ENCODE measurements around the gene CLSTN1. TPM values are rescaled to one million over a fixed set of nuclear protein-coding genes. Genes with fewer than 3 reads are reported as not detected.

Gene CLSTN1
- polyA plus RNA-seq, 4 donors: 29.2 to 78.8 (median 41.8) TPM

DNA sequence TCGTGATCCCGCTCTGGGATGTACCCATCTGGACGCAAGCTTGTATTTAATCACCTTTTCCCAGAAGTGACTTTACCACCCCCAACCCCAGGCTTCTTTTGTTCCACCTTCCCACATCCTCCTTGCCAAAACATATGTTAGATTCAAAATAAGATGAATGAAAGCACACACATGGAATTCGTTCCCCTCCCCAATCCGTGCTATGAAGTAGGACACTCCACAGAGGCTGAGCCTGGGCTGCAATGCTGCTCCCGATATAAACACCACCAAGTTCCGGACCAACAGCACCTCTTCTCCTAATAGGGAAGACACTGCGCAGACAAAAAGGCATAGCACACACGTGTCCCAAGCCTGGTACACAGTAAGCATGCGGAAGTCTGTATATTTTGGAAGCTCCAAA, 86.1 kb downstream of the CLSTN1 start:
- Histone ChIP-seq H3K9me3 (ENCODE audit: control insufficient read depth in 2 of 2, insufficient read depth in 1 of 2, low read depth in 1 of 2, low read length in 1 of 2) (no peaks in the 10 kb centered on the region), H3K4me1 (ENCODE audit: control insufficient read depth in 3 of 3, insufficient read depth in 2 of 3, low read depth in 1 of 3, low read length in 2 of 3) (no peaks in the 10 kb centered on the region), H3K27ac (ENCODE audit: low read depth in 1 of 3, low read length in 2 of 3) (no peak overlapping the region), H3K4me3 (ENCODE audit: low read depth in 1 of 3, low read length in 3 of 3) (no peak overlapping the region), H3K36me3 (ENCODE audit: control insufficient read depth in 3 of 3, insufficient read depth in 2 of 3, low read depth in 1 of 3, low read length in 3 of 3) (peaks cover 24 to 86% (median 43%) of the 10 kb centered on the region in 3 donors), H3K27me3 (ENCODE audit: control insufficient read depth in 3 of 3, insufficient read depth in 3 of 3, low read length in 3 of 3) (no peaks in the 10 kb centered on the region)
- DNase-seq: no peak
- FAIRE-seq: no peak
- WGBS, 3 donors: 90 to 91% (median 90%) methylated on average over 10 of the region's 10 CpGs

DNA sequence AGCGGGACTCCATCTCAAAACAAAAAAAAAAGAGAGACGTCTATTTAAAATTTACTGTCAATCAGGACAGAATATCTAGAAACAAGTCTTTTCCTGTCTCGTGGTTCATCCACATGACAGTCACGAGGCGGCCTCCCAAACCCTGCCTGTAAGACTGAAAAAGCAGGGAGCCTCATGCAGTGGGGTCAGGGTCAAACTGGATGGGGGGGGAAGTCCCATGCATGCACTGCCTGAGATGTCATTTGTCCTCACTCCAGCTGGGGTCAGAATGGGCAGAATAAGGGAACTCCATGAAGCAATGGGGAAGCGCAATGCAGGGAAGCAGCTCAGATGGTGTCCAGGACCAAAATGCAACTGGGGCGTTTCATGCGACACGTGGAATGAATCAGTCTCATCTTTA, 86.7 kb downstream of the CLSTN1 start:
- H3K27ac ChIP-seq (ENCODE audit: low read depth in 1 of 3, low read length in 2 of 3): no peak overlapping the region
- H3K36me3 ChIP-seq (ENCODE audit: control insufficient read depth in 3 of 3, insufficient read depth in 2 of 3, low read depth in 1 of 3, low read length in 3 of 3): peaks cover 26 to 90% (median 46%) of the 10 kb centered on the region in 3 donors
- H3K4me3 ChIP-seq (ENCODE audit: low read depth in 1 of 3, low read length in 3 of 3): no peak overlapping the region
- DNase-seq (no peak), FAIRE-seq (no peak)
- WGBS, 3 donors: 82 to 94% (median 88%) methylated on average over 9 of the region's 9 CpGs
- H3K27me3 ChIP-seq (ENCODE audit: control insufficient read depth in 3 of 3, insufficient read depth in 3 of 3, low read length in 3 of 3): no peaks in the 10 kb centered on the region
- no peaks in the 10 kb centered on the region for H3K9me3 ChIP-seq (ENCODE audit: control insufficient read depth in 2 of 2, insufficient read depth in 1 of 2, low read depth in 1 of 2, low read length in 1 of 2)
- H3K4me1 ChIP-seq (ENCODE audit: control insufficient read depth in 3 of 3, insufficient read depth in 2 of 3, low read depth in 1 of 3, low read length in 2 of 3): no peaks in the 10 kb centered on the region

DNA sequence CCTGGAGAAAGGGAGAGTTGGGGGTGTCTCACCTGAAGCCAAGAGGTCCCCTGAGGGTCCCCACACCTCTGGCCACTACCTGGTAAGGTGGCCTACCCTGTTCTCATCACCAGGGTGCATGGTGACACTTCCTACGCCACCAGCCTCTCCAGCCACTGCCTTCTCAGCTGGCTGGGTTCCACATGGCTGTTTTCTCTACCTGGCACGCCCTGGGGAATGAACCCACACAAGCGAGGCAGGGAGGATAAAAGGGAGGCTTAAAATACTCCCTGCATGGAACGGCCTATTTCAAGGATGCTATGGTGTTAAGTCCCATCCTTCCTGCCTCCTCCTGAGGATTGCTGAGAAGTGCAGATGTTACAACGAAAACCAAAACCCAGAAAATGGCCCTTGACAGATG, 87.5 kb downstream of the CLSTN1 start:
- no peak for FAIRE-seq
- H3K4me3 ChIP-seq (ENCODE audit: low read depth in 1 of 3, low read length in 3 of 3): no peak overlapping the region
- no peak for DNase-seq
- H3K4me1 ChIP-seq (ENCODE audit: control insufficient read depth in 3 of 3, insufficient read depth in 2 of 3, low read depth in 1 of 3, low read length in 2 of 3): no peaks in the 10 kb centered on the region
- WGBS, 3 donors: 89 to 94% (median 91%) methylated on average over 5 of the region's 5 CpGs
- no peaks in the 10 kb centered on the region for H3K27me3 ChIP-seq (ENCODE audit: control insufficient read depth in 3 of 3, insufficient read depth in 3 of 3, low read length in 3 of 3)
- H3K36me3 ChIP-seq (ENCODE audit: control insufficient read depth in 3 of 3, insufficient read depth in 2 of 3, low read depth in 1 of 3, low read length in 3 of 3): peaks cover 31 to 91% (median 46%) of the 10 kb centered on the region in 3 donors
- H3K9me3 ChIP-seq (ENCODE audit: control insufficient read depth in 2 of 2, insufficient read depth in 1 of 2, low read depth in 1 of 2, low read length in 1 of 2): no peaks in the 10 kb centered on the region
- no peak overlapping the region for H3K27ac ChIP-seq (ENCODE audit: low read depth in 1 of 3, low read length in 2 of 3)

DNA sequence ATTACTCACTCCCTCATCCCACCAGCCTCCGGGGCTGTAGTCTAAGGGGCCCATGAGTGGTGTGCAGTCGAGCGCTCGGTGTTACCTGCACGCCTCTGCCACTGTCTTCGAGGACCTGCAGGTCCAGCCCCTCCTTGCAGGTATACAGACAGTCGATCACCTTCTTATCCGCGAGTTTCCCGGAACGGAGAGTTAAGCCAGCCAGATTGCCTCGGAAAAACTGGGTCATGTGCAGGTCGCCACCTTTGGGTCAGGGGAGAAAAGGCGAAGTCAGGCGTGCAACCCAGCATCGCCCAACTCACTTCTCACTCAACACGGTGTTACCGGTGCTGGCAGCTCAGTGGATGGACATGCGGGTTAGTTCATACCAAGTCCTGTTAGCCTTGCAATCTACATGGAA, 88.0 kb downstream of the CLSTN1 start:
- no peaks in the 10 kb centered on the region for H3K4me1 ChIP-seq (ENCODE audit: control insufficient read depth in 3 of 3, insufficient read depth in 2 of 3, low read depth in 1 of 3, low read length in 2 of 3)
- no peaks in the 10 kb centered on the region for H3K9me3 ChIP-seq (ENCODE audit: control insufficient read depth in 2 of 2, insufficient read depth in 1 of 2, low read depth in 1 of 2, low read length in 1 of 2)
- H3K36me3 ChIP-seq (ENCODE audit: control insufficient read depth in 3 of 3, insufficient read depth in 2 of 3, low read depth in 1 of 3, low read length in 3 of 3): peaks cover 32 to 91% (median 45%) of the 10 kb centered on the region in 3 donors
- FAIRE-seq (no peak), DNase-seq (no peak)
- WGBS, 3 donors: 95 to 97% (median 96%) methylated on average over 19 of the region's 19 CpGs
- no peak overlapping the region for H3K4me3 ChIP-seq (ENCODE audit: low read depth in 1 of 3, low read length in 3 of 3)
- H3K27ac ChIP-seq (ENCODE audit: low read depth in 1 of 3, low read length in 2 of 3): no peak overlapping the region
- no peaks in the 10 kb centered on the region for H3K27me3 ChIP-seq (ENCODE audit: control insufficient read depth in 3 of 3, insufficient read depth in 3 of 3, low read length in 3 of 3)

DNA sequence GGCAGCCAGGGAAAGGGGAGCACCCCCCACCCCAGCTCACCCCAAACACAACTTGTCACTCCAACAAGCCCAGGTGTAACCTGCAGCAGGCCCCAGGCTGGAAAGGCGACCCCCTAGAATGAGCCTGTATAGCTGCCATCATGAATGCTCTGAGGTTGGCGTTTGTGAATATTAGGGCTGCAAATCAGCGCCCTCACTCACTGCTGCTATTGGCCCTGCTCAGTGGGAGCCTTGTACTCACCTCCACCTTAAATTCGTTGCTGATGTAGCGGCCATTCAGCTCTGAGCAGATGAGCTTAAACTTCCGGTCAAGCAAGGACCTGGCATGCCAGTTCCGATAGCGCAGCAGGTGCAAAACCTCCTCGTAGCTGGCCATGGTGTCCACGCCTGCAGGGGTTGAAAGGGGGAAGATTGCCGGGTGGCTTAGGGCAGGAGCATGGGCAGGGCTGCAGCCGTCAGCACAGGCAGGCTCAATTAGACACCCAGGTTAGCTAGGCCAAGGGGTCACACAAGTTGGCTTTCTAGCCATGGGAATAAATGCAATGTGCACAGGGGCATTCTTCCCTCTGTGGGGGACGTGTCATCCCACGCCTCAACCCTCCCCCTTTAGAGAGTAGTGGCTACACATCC, 90.5 kb downstream of the CLSTN1 start:
- no peaks in the 10 kb centered on the region for H3K27me3 ChIP-seq (ENCODE audit: control insufficient read depth in 3 of 3, insufficient read depth in 3 of 3, low read length in 3 of 3)
- 95 to 97% (median 95%) methylated on average over 14 of the region's 14 CpGs for WGBS, 3 donors
- H3K4me3 ChIP-seq (ENCODE audit: low read depth in 1 of 3, low read length in 3 of 3): no peak overlapping the region
- H3K27ac ChIP-seq (ENCODE audit: low read depth in 1 of 3, low read length in 2 of 3): no peak overlapping the region
- H3K9me3 ChIP-seq (ENCODE audit: control insufficient read depth in 2 of 2, insufficient read depth in 1 of 2, low read depth in 1 of 2, low read length in 1 of 2): no peaks in the 10 kb centered on the region
- no peaks in the 10 kb centered on the region for H3K4me1 ChIP-seq (ENCODE audit: control insufficient read depth in 3 of 3, insufficient read depth in 2 of 3, low read depth in 1 of 3, low read length in 2 of 3)
- DNase-seq (no peak), FAIRE-seq (no peak)
- peaks cover 33 to 94% (median 49%) of the 10 kb centered on the region in 3 donors for H3K36me3 ChIP-seq (ENCODE audit: control insufficient read depth in 3 of 3, insufficient read depth in 2 of 3, low read depth in 1 of 3, low read length in 3 of 3)

DNA sequence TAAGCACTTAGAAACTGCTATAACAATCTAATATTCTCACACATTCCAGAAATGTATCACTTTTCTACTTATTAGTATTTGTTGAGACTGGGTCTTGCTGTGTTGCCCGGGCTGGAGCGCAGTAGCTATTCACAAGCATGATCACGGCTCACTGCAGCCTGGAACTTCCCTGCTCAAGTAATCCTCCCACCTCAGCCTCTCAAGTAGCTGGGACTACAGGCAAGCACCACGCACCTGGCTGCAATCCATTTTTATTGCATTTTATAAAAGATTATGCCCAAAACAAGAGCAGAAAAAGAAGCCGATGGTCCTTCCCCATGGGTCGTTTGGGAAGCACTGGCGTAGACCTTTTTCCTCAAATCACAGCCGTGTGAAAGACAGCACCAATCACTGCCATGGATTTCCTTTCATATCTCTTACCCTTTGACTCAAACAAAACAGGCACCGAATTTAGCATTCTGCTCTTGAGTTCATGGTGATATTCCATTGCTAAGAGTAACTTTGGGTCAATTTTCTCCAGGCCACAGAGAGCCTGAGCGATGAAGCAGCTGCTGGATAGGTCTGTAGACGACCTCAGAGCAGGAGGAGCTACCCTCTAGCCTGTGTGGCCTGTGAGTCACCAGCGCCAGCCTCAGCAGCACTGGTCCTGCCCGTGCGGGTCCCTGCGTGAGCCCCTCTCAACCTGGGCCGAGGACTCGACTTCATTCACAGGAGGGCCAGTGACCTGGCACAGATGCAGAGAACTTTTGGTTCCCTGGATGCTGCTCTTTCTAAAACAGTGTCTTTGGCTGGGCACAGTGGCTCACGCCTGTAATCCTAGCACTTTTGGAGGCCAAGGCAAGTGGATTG, 91.4 kb downstream of the CLSTN1 start:
- no peak for FAIRE-seq
- Histone ChIP-seq H3K27ac (ENCODE audit: low read depth in 1 of 3, low read length in 2 of 3) (no peak overlapping the region), H3K4me3 (ENCODE audit: low read depth in 1 of 3, low read length in 3 of 3) (no peak overlapping the region), H3K27me3 (ENCODE audit: control insufficient read depth in 3 of 3, insufficient read depth in 3 of 3, low read length in 3 of 3) (no peaks in the 10 kb centered on the region), H3K4me1 (ENCODE audit: control insufficient read depth in 3 of 3, insufficient read depth in 2 of 3, low read depth in 1 of 3, low read length in 2 of 3) (no peaks in the 10 kb centered on the region), H3K36me3 (ENCODE audit: control insufficient read depth in 3 of 3, insufficient read depth in 2 of 3, low read depth in 1 of 3, low read length in 3 of 3) (peaks cover 37 to 95% (median 49%) of the 10 kb centered on the region in 3 donors), H3K9me3 (ENCODE audit: control insufficient read depth in 2 of 2, insufficient read depth in 1 of 2, low read depth in 1 of 2, low read length in 1 of 2) (no peaks in the 10 kb centered on the region)
- 88 to 90% (median 89%) methylated on average over 18 of the region's 18 CpGs for WGBS, 3 donors
- no peak for DNase-seq

DNA sequence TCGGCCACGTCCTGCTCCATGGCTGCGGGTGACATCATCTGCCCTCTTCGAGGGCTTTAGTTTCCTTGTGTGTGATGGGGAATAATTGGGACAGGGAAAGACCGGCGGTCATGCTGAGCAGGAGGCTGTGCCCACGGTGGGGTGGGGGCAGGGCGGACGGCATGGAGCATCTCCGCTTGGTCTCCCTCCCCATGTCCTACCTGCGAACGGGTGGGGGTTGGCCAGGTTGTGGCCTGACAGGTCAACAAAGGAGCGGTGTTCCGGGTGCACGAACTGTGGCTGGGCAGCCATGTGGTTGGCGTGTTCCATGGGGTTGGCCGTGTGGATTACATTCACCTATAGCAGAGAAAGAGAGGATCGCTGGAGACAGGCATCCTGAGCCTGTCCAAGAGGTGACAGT, 92.2 kb downstream of the CLSTN1 start:
- no peaks in the 10 kb centered on the region for H3K27me3 ChIP-seq (ENCODE audit: control insufficient read depth in 3 of 3, insufficient read depth in 3 of 3, low read length in 3 of 3)
- WGBS, 3 donors: 94 to 97% (median 95%) methylated on average over 18 of the region's 18 CpGs
- no peak for DNase-seq
- no peak for FAIRE-seq
- no peaks in the 10 kb centered on the region for H3K4me1 ChIP-seq (ENCODE audit: control insufficient read depth in 3 of 3, insufficient read depth in 2 of 3, low read depth in 1 of 3, low read length in 2 of 3)
- no peak overlapping the region for H3K27ac ChIP-seq (ENCODE audit: low read depth in 1 of 3, low read length in 2 of 3)
- no peak overlapping the region for H3K4me3 ChIP-seq (ENCODE audit: low read depth in 1 of 3, low read length in 3 of 3)
- H3K36me3 ChIP-seq (ENCODE audit: control insufficient read depth in 3 of 3, insufficient read depth in 2 of 3, low read depth in 1 of 3, low read length in 3 of 3): peaks cover 33 to 96% (median 48%) of the 10 kb centered on the region in 3 donors
- no peaks in the 10 kb centered on the region for H3K9me3 ChIP-seq (ENCODE audit: control insufficient read depth in 2 of 2, insufficient read depth in 1 of 2, low read depth in 1 of 2, low read length in 1 of 2)

DNA sequence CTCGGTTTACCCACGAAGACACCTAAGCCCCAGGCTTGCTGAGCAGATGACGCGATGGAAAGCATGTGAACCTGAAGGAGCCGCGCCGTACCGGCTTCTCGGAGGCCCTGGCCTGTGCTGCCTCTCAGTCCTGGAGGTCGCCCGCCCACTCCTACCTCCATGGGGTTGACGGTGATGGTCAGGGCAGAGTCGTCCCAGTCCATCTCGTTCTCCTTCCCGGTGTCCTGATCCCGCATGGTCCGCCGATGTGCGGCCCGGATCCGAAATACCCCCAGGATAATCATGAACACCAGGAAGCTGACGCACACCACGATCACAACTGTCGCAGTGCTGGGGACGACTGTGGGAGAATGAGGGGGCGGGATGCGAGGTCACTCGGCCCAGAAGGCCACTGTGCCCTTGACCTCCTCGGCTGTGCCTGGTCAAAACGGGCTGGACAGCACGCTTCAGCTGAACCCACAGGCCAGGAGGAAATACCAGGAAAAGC, 92.7 kb downstream of the CLSTN1 start:
- no peaks in the 10 kb centered on the region for H3K4me1 ChIP-seq (ENCODE audit: control insufficient read depth in 3 of 3, insufficient read depth in 2 of 3, low read depth in 1 of 3, low read length in 2 of 3)
- no peak overlapping the region for H3K27ac ChIP-seq (ENCODE audit: low read depth in 1 of 3, low read length in 2 of 3)
- no peak overlapping the region for H3K4me3 ChIP-seq (ENCODE audit: low read depth in 1 of 3, low read length in 3 of 3)
- H3K9me3 ChIP-seq (ENCODE audit: control insufficient read depth in 2 of 2, insufficient read depth in 1 of 2, low read depth in 1 of 2, low read length in 1 of 2): no peaks in the 10 kb centered on the region
- H3K36me3 ChIP-seq (ENCODE audit: control insufficient read depth in 3 of 3, insufficient read depth in 2 of 3, low read depth in 1 of 3, low read length in 3 of 3): peaks cover 33 to 96% (median 45%) of the 10 kb centered on the region in 3 donors
- 96 to 97% (median 97%) methylated on average over 31 of the region's 31 CpGs for WGBS, 3 donors
- H3K27me3 ChIP-seq (ENCODE audit: control insufficient read depth in 3 of 3, insufficient read depth in 3 of 3, low read length in 3 of 3): no peaks in the 10 kb centered on the region
- no peak for FAIRE-seq
- DNase-seq: no peak
